ENCODE data around the gene SMIM27.
"Not testable (repeated sequence)": the region's sequence is repeated elsewhere in the genome, so short reads cannot be mapped to it uniquely, and the experiment has no call there.

SMIM27 gene

DNA sequence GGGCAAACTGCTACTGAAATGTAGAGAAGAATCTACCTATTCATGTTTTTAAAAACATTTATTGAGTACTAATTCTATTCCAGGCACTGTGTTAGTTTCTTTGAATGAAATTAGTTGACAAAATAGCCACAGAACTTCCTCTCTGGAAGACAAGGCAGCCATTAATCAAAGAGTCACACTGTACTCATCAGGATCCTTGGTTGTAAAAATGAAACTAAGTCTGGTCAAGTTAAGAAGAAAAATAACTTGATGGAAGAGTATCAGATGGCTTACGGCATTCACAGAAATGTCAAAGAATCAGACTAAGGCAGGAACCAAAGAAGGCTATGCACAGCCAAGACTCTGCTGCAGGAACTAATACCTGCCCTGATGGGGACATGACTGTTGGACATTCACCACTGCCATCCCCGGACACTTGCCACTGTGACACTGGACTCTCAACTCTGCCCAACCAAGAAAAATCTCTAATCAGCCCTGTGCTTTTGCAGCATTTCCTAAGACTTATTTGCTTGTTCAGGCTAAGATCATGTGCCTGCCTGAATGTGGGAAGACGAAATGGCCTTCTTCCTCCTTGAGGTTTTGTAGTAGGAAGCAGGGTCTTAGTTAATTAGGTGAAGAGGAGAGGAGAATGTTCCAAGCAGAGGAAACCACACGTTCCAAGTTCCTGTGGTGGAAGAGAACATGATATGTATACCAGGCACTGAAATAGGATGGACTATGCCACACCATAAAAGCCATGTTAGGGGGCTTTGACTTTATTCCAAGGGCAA is 44.2 kb downstream of the SMIM27 start:
- no peak overlapping the region for H3K4me3 ChIP-seq (ENCODE audit: low read depth, low read length)

DNA sequence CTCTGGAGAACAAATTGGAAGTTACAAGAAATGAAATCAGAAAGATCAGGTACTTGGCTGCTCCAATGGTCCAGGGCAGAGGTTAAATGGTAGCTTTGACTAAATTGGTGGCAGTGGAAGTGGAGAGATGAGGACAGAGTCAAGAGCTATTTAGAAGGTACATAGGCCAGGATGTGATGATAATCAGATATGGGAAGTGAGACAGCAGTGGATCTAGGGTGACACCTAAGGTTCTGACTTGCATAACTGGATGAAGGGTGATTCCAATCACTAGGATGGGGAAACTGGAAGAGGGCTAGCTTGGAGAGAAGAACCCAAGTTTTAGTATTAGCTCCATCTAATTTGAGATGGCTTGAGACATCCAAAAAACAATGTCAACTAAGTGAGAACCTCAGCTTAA is 44.8 kb downstream of the SMIM27 start:
- H3K4me3 ChIP-seq (ENCODE audit: low read depth, low read length): no peak overlapping the region

DNA sequence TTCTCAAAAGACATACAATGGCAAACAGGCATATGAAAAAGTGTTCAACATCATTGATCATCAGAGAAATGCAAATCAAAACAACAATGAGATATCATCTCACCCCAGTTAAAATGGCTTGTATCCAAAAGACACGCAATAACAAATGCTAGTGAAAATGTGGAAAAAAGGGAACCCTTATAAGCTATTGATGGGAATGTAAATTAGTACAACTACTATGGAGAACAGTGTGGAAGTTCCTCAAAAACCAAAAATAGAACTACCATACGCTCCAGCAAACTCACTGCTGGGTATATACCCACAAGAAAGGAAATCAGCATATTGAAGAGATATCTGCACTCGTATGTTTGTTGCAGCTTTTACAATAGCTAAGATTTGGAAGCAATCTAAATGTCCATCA is 46.9 kb downstream of the SMIM27 start:
- not testable (repeated sequence) for H3K4me3 ChIP-seq (ENCODE audit: low read depth, low read length)

All from iPS-11a (cell line).